SK-N-SH (cell line): ENCODE measurements around the gene CTSL. TPM values are rescaled to one million over a fixed set of nuclear protein-coding genes. Genes with fewer than 3 reads are reported as not detected.

Experiments used
- CTCF ChIA-PET: fragments of 300-600, 350-600 bp; formaldehyde crosslinking; extraction: SDS; loops from one replicate; lab custom pipeline; 2021; lab: Yijun Ruan, JAX
- POLR2A ChIA-PET: fragments of 350-600 bp; sonication (Branson Sonifier 250); formaldehyde crosslinking; extraction: SDS; loops from one replicate; lab custom pipeline; 2020; ENCODE audit warnings: antibody characterized with exemption, inconsistent platforms; lab: Yijun Ruan, JAX
- DNase-seq: peaks from one replicate; pipeline ENCODE4 v3.0.0; 2012
- H2AFZ ChIP-seq: fragments of 200-600 bp; sonication (generic); 2 replicates; pipeline ENCODE4 v1.8.1; 2016; ENCODE audit warnings: antibody characterized with exemption, mild to moderate bottlenecking, low read depth
- H3F3A ChIP-seq: fragments of 200-600 bp; sonication (generic); replicated peaks from 2 replicates; pipeline ENCODE3; 2016; ENCODE audit warnings: antibody characterized with exemption, mild to moderate bottlenecking; ENCODE audit not compliant: insufficient read depth
- H3K27ac ChIP-seq, 2 experiments: fragments of 200-500 bp in 1 of 2; fragments of 200-600 bp in 1 of 2; sonication (Bioruptor generic) in 1 of 2; sonication (generic), shearing (Covaris generic) in 1 of 2; 2 replicates each; pipeline versions ENCODE4 v1.5.1 to v1.6.1; 2014 to 2016; ENCODE audit warnings: low read depth in 2 of 2, inconsistent platforms in 1 of 2, low read length in 1 of 2, mild to moderate bottlenecking in 1 of 2, mixed read lengths in 1 of 2
- H3K27me3 ChIP-seq: fragments of 200-600 bp; sonication (generic), shearing (Covaris generic); 2 replicates; pipeline ENCODE4 v1.6.1; 2016; ENCODE audit warnings: mixed run types; ENCODE audit not compliant: insufficient read depth
- H3K36me3 ChIP-seq, 2 experiments: fragments of 200-500 bp in 1 of 2; fragments of 200-600 bp in 1 of 2; sonication (Bioruptor generic) in 1 of 2; sonication (generic) in 1 of 2; replicated peaks in 1 of 2; 2 replicates each; pipeline versions ENCODE3 to v1.5.1; 2014 to 2016; ENCODE audit warnings: low read length in 1 of 2, mild to moderate bottlenecking in 1 of 2; ENCODE audit not compliant: insufficient read depth in 2 of 2, control insufficient read depth in 1 of 2
- H3K4me1 ChIP-seq, 2 experiments: fragments of 200-500 bp in 1 of 2; fragments of 200-600 bp in 1 of 2; sonication (Bioruptor generic) in 1 of 2; sonication (generic), shearing (Covaris generic) in 1 of 2; 2 replicates each; pipeline versions ENCODE4 v1.5.1 to v1.6.1; 2014 to 2016; ENCODE audit warnings: low read depth in 1 of 2, low read length in 1 of 2, mixed run types in 1 of 2; ENCODE audit not compliant: insufficient read depth in 2 of 2, control insufficient read depth in 1 of 2
- H3K4me2 ChIP-seq: fragments of 200-600 bp; sonication (generic), shearing (Covaris generic); 2 replicates; pipeline ENCODE4 v1.6.1; 2017; ENCODE audit warnings: mixed run types
- H3K4me3 ChIP-seq, 2 experiments: fragments of 200-500 bp in 1 of 2; fragments of 200-600 bp in 1 of 2; sonication (Bioruptor generic) in 1 of 2; sonication (generic), shearing (Covaris generic) in 1 of 2; 2 replicates each; pipeline versions ENCODE4 v1.5.1 to v1.8.1; 2014 to 2016; ENCODE audit warnings: low read depth in 2 of 2, inconsistent platforms in 1 of 2, low read length in 1 of 2, mild to moderate bottlenecking in 1 of 2, mixed read lengths in 1 of 2, moderate library complexity in 1 of 2
- H3K79me2 ChIP-seq: fragments of 200-600 bp; sonication (generic); 2 replicates; pipeline ENCODE4 v1.8.1; 2017; ENCODE audit warnings: mild to moderate bottlenecking; ENCODE audit not compliant: insufficient read depth
- H3K9ac ChIP-seq: fragments of 200-600 bp; sonication (generic); 2 replicates; pipeline ENCODE4 v1.6.1; 2017; ENCODE audit warnings: mixed run types
- H3K9me2 ChIP-seq: fragments of 200-600 bp; sonication (generic); 2 replicates; pipeline ENCODE4 v1.6.1; 2017; ENCODE audit warnings: mixed run types
- H3K9me3 ChIP-seq: fragments of 200-600 bp; sonication (generic); 2 replicates; pipeline ENCODE4 v1.6.1; 2017; ENCODE audit warnings: mixed run types, mild to moderate bottlenecking, moderate library complexity
- H4K20me1 ChIP-seq: fragments of 200-600 bp; sonication (generic); 2 replicates; pipeline ENCODE4 v1.6.1; 2017; ENCODE audit warnings: mild to moderate bottlenecking, mixed run types; ENCODE audit not compliant: insufficient read depth
- CHD2 ChIP-seq: fragments of 150-350 bp; IDR thresholded peaks from 2 replicates; pipeline ENCODE4 v1.6.1; 2018; ENCODE audit warnings: low read length; ENCODE audit not compliant: partially characterized antibody
- FOXM1 ChIP-seq: IDR thresholded peaks from 2 replicates; pipeline ENCODE4 v1.4.0; 2012; ENCODE audit warnings: low read depth, mild to moderate bottlenecking
- GATA2 ChIP-seq: sonication (generic); formaldehyde crosslinking; IDR thresholded peaks from 2 replicates; pipeline ENCODE4 v1.5.0; 2020; ENCODE audit warnings: mild to moderate bottlenecking, missing genetic modification reagents
- JUND ChIP-seq: IDR thresholded peaks from 2 replicates; pipeline ENCODE4 v1.4.0; 2012
- MEF2A ChIP-seq: IDR thresholded peaks from 2 replicates; pipeline ENCODE4 v1.4.0; 2012; ENCODE audit warnings: low read depth, borderline replicate concordance
- RAD21 ChIP-seq: IDR thresholded peaks from 2 replicates; pipeline ENCODE4 v1.6.1; 2012; ENCODE audit warnings: mild to moderate bottlenecking, low read length
- RCOR1 ChIP-seq: fragments of 150-350 bp; IDR thresholded peaks from 2 replicates; pipeline ENCODE4 v1.6.1; 2017; ENCODE audit warnings: antibody characterized with exemption, low read length
- RXRA ChIP-seq: IDR thresholded peaks from 2 replicates; pipeline ENCODE4 v1.4.0; 2012; ENCODE audit warnings: low read depth, mild to moderate bottlenecking, borderline replicate concordance
- SIN3A ChIP-seq: IDR thresholded peaks from 2 replicates; pipeline ENCODE4 v1.6.1; 2012; ENCODE audit warnings: low read depth, mild to moderate bottlenecking, low read length, moderate library complexity, borderline replicate concordance
- SMC3 ChIP-seq: IDR thresholded peaks from 2 replicates; pipeline ENCODE4 v1.6.1; 2012; ENCODE audit warnings: low read depth, low read length, improper control_type of control experiment
- ZBTB33 ChIP-seq: IDR thresholded peaks from 2 replicates; pipeline ENCODE4 v1.4.0; 2012; ENCODE audit warnings: low read depth, borderline replicate concordance
- WGBS: methylation state at CpG from one replicate; pipeline ENCODE4 v1.1.6; 2017; ENCODE audit warnings: low lambda C conversion rate; 5-methylcytosine and 5-hydroxymethylcytosine counted together
- polyA plus RNA-seq, 3 experiments: library from polyadenylated mRNA; depleted of rRNA; stranded (reverse); fragments of >200 nt; gene quantifications; 2 replicates each; pipeline ENCODE4 v1.2.3, GENCODE V29; 2012
- TF ChIP-seq, protein P1 (sequence below): fragments of 150-350 bp; IDR thresholded peaks from 2 replicates; pipeline ENCODE4 v1.6.1; 2016; ENCODE audit warnings: mild to moderate bottlenecking, low read depth, low read length
- TF ChIP-seq, protein P2 (sequence below): fragments of 200-600 bp; sonication (generic); IDR thresholded peaks from 2 replicates; pipeline ENCODE4 v1.6.1; 2017; ENCODE audit warnings: antibody characterized with exemption, mild to moderate bottlenecking, moderate library complexity

The CTSL gene
- polyA plus RNA-seq, 1 of the 3 experiments (the other 2 are of a cell fraction): 98.3 TPM

DNA sequence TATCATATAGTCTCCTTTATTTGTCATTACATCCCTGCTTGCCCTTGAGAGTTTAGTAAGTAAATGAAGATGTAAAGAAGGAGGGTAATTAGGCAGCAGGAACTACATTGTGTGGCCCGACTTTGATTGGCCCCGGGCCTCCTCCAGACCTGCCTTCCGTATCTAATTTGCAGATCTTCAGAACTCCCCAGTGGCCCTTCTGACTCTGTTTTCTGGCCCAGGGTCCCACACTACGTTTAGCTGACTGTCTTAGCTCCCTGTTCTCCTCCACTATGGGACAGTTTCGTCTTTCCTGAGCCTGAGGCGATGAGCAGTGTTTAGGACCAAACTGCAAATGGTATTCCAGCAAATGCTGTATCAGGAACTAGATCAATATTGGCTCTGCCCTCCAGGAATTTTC, 21.6 kb upstream of the CTSL start:
- TF ChIP-seq MEF2A (no peak), RAD21 (no peak), CHD2 (no peak), GATA2 (no peak), ZBTB33 (no peak), SIN3A (no peak), SMC3 (no peak), JUND (no peak), RXRA (no peak), RCOR1 (no peak)
- TF ChIP-seq, protein P1, sequence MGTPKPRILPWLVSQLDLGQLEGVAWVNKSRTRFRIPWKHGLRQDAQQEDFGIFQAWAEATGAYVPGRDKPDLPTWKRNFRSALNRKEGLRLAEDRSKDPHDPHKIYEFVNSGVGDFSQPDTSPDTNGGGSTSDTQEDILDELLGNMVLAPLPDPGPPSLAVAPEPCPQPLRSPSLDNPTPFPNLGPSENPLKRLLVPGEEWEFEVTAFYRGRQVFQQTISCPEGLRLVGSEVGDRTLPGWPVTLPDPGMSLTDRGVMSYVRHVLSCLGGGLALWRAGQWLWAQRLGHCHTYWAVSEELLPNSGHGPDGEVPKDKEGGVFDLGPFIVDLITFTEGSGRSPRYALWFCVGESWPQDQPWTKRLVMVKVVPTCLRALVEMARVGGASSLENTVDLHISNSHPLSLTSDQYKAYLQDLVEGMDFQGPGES: no peak
- TF ChIP-seq, protein P2, sequence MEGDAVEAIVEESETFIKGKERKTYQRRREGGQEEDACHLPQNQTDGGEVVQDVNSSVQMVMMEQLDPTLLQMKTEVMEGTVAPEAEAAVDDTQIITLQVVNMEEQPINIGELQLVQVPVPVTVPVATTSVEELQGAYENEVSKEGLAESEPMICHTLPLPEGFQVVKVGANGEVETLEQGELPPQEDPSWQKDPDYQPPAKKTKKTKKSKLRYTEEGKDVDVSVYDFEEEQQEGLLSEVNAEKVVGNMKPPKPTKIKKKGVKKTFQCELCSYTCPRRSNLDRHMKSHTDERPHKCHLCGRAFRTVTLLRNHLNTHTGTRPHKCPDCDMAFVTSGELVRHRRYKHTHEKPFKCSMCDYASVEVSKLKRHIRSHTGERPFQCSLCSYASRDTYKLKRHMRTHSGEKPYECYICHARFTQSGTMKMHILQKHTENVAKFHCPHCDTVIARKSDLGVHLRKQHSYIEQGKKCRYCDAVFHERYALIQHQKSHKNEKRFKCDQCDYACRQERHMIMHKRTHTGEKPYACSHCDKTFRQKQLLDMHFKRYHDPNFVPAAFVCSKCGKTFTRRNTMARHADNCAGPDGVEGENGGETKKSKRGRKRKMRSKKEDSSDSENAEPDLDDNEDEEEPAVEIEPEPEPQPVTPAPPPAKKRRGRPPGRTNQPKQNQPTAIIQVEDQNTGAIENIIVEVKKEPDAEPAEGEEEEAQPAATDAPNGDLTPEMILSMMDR: no peak
- TF ChIP-seq, all 33 proteins: peak for 0
- Histone ChIP-seq H2AFZ (no peak overlapping the region), H3K4me2 (no peak overlapping the region), H3K9me3 (no peaks in the 10 kb centered on the region), H3K4me3 (no peak overlapping the region), H3K27ac (no peak overlapping the region), H3K4me1 (no peaks in the 10 kb centered on the region; a peak in 1 of 4 replicates), H3K9me2 (no peaks in the 10 kb centered on the region), H4K20me1 (no peaks in the 10 kb centered on the region), H3K27me3 (no peaks in the 10 kb centered on the region), H3K36me3 (no peaks in the 10 kb centered on the region), H3K9ac (no peak overlapping the region), H3F3A (no peaks in the 10 kb centered on the region), H3K79me2 (no peaks in the 10 kb centered on the region)
- WGBS: 62% methylated on average over 6 of the region's 6 CpGs
- DNase-seq: no peak
- ChIA-PET CTCF (no interaction called here), POLR2A (no interaction called here)

- 88% methylated on average over 14 of the region's 39 CpGs for WGBS
- Histone ChIP-seq H3K9ac (no peak overlapping the region), H3K4me1 (no peaks in the 10 kb centered on the region; a peak in 1 of 4 replicates), H3K27ac (no peak overlapping the region), H3K4me3 (no peak overlapping the region), H3K79me2 (no peaks in the 10 kb centered on the region), H3K27me3 (no peaks in the 10 kb centered on the region), H3K4me2 (no peak overlapping the region), H3F3A (no peaks in the 10 kb centered on the region), H4K20me1 (no peaks in the 10 kb centered on the region), H2AFZ (no peak overlapping the region), H3K36me3 (no peaks in the 10 kb centered on the region), H3K9me3 (no peaks in the 10 kb centered on the region), H3K9me2 (no peaks in the 10 kb centered on the region)
- ChIA-PET CTCF (interaction anchor here (0.9 to 1.4 kb wide), 2 partner anchors 21 kb away, joined by 3 read pairs; no protein-coding TSS in a partner anchor), POLR2A (no interaction called here)
- TF ChIP-seq FOXM1: no peak
- no peak for TF ChIP-seq GATA2
- no peak for TF ChIP-seq CHD2
- no peak for DNase-seq
Observed at GRCh38 chr9:87706066-87706739, 19.7 kb upstream of the CTSL start.
